HG02571 (cell line): ENCODE measurements around the gene RNF180.
"Not testable (repeated sequence)": the region's sequence is repeated elsewhere in the genome, so short reads cannot be mapped to it uniquely, and the experiment has no call there.

Experiments used
- ATAC-seq: cut with Tn5 transposase; IDR thresholded peaks from one replicate; pipeline ENCODE4 v1.9.1; 2021; ENCODE audit warnings: mild to moderate bottlenecking, moderate library complexity; ENCODE audit not compliant: unreplicated experiment

The RNF180 gene

DNA sequence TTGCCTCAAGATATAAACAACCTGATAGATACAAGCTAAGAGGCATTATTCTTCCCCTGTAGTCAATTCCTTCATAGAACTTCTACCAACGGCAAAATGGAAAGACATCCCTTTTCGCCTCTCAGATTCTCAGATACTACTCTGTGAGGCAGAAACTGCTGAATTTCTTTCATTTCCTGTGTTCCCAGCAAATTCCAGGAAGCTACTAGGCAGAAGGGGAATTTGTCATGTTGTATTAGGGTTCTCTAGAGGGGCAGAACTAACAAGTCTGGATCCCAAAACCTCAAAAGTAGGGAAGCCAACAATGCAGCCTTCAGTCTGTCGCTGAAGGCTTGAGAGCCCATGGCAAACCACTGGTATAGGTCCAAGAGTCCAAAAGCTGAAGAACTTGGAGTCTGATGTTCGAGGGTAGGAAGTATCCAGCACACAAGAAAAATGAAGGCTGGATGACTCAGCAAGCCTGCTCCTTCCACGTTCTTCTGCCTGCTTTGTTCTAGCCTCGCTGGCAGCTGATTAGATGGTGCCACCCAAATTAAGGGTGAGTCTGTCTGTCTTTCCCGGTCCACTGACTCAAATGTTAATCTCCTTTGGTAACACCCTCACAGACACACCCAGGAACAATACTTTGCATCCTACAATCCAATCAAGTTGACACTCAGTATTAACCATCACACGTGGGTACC, 15.2 kb downstream of the RNF180 start:
- ATAC-seq, result no peak

DNA sequence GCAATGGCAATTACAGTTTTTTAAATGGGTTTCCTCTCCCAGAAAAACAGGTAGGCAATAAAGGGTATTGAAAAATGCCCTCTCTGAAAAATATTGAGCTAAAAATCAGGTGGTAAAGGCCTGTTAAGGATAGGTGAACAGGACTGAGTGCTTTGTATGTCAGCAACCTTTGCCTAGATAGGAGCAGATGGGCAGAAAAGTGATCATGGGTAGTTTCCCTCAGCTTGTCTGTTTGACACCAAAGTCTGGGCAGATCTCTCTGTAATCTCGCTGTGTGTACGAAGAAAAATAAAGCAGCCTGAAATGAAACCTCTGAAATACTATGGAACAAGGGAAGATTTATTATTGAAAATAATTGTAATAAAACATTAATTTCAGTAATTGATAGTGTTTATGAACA, 15.8 kb downstream of the RNF180 start:
- ATAC-seq, result no peak

DNA sequence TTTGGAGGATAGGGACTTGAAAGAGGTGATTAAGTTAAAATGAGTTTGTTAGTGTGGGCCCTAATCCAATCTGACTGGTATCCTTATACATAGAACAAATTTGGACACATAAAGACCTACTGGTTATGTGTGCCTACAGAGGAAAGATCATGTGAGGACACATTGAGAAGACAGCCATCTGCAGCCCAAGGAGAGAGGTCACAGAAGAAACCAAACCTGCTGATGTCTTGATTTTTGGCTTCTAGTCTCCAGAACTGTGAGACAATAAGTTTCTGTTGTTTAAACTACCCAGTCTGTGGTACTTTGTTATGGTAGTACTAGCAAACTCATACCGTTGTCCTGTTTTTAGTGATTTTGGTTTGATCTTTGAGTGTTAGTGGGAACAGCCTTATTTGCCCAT, 18.3 kb downstream of the RNF180 start:
- no peak for ATAC-seq

DNA sequence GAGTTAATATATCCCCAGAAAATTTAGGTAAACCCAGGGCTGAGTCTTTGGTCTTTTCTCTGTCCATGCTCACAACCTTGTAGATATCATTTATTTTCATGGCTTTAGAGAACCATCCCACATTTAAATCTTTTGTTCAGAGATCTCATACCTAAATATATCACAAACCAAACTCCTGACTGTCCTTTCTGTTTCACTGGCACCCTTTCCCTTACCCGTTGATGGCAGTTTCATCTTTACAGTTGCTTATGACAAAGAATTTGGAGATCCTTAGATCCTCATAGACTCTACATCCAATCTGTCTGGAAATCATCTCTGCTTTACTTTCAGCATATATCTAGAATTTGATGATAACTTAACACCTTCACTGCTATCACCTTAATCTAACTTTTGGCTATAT, 19.2 kb downstream of the RNF180 start:
- no peak for ATAC-seq

DNA sequence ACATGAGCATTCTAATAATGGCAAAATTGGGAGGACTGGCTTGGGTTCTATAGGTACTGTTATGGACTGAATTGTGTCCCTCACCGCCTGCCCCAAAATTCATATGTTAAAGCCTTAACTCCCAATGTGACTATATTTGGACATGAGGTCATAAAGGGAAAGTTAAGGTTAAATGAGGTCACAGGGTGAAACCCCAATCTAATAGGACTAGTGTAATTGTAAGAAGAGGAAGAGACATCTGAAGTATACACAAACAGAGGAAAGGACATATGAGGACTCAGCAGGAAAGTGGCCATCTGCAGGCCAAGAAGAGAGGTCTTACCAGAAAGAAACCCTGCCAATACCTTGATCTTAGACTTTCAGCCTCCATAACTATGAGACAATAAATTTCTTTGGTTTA, 23.1 kb downstream of the RNF180 start:
- no peak for ATAC-seq

DNA sequence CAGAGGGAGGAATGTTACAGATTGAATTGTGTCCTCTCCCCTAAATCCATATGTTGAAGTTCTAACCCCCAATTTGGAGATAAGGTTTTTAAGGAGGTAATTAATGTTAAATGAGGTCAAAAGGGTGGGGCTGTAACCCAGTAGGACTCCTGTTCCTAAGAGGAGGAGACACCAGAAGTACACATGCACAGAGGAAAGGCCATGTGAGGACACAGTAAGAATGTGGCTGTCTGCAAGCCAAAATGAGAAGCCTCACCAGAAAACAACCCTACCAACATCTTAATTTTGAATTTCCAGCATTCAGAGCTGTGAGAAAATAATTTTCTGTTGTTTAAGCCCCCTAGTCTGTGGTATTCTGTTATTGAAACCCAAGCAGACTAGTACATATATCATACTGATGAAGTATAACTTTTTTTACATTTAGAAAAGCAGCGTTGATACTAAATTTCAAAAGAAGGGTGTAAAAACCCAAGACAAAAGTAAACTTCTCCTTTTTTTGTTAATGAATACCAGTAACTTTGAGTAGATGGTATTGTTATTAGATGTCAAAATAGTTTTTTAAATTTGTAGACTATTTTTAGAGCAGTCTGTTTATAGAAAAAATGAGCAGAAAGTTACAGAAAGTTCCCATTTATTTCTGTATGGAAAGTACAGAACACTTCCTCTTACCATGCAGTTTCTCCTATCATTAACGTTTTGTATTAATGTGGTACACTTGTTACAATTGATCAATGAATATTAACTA, 25.1 kb downstream of the RNF180 start:
- no peak for ATAC-seq

DNA sequence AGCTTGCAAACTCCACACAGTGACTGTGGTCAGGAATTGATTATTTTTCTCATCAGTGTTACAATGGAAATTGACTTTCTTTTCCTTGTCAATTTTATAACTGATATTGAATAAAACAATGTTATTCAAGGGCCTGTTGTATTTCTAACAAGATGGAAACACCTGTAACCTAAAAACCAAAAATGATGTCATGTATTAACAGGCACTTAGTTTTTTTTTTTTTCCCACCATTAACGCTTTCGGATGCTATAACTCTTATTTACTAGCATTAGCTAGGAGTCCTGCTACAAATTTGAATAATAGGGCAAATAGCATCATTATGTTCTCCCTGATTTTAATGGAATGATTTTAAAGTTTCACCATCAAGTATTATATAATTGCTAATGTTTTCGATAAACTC, 30.3 kb downstream of the RNF180 start:
- no peak for ATAC-seq

DNA sequence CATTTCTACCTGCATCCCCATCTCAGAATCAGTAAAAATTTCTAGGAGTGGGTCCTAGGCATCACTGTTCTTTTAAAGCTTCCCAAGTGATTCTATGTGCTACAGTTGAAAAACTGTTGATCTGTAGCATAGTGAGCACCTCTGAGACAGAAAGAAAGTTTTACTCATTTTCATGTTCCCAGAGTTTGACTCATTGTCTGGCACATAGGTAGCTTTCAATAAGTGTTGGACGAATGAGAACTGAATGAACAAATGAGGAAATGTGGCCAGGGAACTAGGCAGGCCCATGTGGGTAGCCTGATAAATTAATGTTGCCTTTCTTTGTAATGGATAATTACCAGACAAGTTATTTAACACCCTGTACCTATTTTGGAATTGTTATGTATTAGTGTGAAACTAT, 33.8 kb downstream of the RNF180 start:
- ATAC-seq, result no peak

DNA sequence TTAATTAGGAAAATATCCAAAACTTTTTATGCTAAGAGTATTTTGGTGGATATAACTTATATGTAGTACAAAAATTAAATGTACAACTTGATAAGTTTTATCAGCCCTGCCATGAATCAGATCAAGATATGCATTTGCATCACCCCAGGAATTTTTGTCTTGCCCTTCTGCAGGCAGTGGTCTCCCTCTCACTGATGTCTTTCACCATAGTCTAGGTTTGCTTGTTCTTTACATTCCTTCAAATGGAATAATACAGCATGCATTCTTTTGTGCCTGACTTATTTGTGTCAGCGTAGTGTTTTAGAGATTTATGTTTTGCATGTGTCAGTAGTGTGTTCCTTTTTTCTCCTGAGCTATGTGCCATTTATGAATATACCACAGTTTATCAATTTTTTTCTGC, 36.4 kb downstream of the RNF180 start:
- ATAC-seq, result no peak

DNA sequence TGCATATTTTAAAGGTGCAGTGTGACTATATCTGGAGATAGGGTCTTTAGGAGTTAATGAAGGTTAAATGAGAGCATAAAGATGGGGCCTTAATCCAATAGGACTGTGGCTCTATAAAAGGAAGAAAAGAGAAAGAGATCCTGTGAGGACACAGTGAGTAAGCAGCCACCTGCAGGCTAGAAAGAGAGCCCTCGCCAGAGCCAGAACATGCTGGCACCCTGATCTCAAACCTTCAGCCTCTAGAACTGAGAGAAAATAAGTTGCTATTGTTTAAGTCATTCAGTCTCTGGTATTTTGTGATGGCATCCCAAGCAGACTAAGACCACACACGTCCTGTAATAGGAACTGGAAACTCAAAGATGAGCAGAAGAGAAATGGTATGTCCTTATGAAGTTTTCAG, 41.0 kb downstream of the RNF180 start:
- ATAC-seq, result no peak

DNA sequence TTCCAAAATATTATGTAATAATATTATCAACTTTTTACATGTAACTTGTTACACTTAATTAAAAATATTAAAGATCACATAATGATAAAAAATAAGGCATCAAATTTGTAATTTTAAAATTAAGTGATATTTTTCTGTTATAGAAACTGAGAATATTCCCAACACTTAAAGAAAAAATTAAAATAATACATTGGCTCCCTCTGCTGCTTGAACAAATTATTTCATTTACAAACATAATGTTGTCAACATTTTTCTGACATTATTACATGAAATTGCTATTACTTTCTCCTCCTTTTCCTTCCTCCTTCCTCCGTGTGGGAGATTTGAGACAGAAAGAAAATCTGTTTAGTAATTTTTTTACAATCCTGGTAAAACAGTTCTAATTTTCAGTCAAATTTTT, 42.3 kb downstream of the RNF180 start:
- ATAC-seq, result no peak

DNA sequence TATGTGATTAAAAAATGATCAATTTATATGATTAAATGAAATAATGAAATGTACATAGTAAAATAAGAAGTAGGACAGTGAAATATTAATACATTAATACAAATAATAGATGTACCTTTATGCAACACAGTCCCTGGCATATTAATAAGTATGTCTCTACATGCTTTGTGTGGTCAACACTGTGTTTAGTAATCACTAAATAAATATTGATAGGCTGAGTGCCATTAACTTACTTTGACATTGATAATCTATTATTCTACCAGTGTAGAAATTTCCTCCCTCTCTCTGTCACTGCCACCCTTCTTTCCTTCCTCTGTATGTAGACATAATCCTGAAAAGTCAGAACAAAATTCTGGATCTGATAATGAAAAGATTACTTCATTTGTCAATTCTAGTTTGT, 43.7 kb downstream of the RNF180 start:
- no peak for ATAC-seq

DNA sequence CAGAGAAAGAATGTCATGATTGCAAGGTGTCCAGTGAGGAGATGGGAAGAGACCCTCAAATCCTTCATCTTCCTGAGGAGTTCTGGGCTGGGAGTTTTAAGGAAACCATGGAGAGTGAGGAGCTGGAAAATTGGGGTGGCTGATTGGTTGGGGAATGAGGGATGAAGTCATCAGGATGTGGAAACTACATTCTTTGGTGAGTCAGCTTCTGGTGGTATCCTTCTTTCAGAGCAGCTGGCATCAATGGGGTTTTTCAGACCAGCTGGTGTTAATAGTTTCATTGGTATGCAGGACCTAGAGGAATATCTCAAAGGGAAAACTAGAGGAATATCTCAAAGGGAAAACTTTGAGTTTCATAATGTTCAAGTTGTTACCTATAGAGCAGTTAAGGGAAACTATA, 45.2 kb downstream of the RNF180 start:
- no peak for ATAC-seq

DNA sequence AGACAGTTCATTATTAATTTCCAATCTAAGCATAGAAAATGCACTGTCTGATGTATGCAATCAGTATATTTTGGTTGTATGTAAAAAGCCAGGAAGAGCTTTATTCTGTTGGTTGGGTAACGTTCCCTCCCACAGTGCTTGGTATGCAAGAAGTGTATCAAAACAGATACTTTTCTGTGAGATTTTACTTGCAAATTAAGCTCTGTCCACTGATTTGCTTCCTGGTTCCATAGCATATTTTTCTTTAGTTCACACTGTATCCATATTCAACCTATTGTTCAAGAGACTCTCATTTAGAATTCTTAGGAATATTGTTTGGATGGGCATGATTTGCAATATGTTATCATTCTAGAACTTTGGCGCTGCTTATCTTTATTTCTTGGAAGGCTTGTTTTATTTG, 47.4 kb downstream of the RNF180 start:
- ATAC-seq, result no peak

DNA sequence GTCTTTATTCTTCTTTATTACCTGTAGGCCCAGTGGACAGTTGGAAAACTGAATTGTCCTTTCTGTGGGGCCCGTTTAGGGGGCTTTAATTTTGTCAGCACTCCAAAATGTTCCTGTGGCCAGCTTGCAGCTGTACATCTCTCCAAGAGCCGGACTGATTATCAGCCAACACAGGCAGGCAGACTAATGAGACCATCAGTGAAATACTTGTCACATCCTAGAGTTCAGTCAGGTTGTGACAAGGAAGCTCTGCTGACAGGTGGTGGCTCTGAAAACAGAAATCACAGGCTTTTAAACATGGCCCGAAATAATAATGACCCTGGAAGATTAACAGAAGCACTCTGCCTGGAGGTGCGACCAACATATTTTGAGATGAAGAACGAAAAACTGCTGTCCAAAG, 47.9 kb downstream of the RNF180 start:
- no peak for ATAC-seq

DNA sequence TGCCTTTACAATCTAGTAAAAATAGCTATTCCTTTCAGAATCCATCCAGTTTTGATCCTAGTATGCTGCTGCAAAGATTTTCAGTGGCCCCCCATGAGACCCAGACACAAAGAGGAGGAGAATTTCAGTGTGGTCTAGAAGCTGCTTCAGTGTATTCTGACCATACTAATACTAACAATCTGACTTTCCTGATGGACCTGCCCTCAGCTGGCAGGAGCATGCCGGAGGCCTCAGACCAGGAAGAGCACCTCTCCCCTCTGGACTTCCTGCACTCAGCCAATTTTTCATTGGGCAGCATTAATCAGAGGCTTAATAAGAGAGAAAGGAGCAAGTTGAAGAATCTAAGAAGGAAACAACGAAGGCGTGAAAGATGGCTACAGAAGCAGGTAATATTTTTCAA, 48.5 kb downstream of the RNF180 start:
- ATAC-seq, result no peak

DNA sequence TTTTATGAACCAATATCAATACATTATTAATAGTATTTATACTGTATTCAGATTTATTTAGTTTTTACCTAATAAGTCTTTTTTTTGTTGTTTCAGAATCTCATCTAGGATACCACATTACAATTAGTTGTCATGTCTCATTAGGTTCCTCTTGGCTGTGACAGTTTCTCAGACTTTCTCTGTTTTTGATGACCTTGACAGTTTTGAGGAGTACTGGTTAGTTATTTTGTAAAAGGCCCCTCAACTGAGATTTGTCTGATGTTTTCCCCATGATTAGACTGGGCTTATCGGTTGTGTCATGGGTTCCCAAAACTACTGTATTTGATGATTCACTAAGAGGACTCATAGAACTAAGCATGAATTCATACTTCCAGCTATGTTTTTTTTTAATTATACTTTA, 56.3 kb downstream of the RNF180 start:
- no peak for ATAC-seq

DNA sequence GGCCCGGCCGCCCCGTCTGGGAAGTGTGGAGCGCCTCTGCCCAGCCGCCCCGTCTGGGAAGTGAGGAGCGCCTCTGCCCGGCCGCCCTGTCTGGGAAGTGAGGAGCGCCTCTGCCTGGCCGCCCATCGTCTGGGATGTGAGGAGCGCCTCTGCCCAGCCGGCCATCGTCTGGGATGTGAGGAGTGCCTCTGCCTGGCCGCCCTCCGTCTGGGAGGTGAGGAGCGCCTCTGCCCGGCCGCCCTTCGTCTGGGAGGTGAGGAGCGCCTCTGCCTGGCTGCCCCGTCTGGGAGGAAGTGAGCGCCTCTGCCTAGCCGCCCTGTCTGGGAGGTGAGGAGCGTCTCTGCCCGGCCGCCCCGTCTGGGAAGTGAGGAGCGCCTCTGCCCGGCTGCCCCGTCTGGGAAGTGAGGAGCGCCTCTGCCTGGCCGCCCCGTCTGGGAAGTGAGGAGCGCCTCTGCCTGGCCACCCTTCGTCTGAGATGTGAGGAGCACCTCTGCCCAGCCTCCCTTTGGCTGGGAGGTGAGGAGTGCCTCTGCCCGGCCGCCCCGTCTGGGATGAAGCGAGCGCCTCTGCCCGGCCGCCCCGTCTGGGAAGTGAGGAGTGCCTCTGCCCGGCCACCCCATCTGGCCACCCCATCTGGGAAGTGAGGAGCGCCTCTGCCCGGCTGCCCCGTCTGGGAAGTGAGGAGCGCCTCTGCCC, 59.8 kb downstream of the RNF180 start:
- ATAC-seq, result not testable (repeated sequence)

DNA sequence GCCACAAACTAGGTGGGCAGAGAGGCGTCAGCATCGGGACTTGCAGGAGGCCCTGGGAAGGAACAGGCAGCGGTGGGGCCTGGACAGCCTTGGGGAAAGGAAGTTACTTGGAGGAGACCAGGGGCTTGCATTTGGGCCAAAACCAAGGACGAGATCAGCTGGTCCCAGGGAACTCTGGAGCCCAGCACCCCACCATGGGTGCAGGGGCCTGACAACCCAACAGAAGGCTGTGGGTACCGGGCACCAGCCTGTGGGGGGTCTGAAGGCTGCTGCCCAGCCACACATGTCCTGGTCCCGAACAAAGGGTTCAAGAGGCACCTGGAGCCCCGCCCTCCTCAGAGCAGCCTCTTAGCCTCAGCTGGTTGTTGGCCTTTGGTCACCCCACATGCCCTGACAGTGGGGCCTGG, 61.5 kb downstream of the RNF180 start:
- not testable (repeated sequence) for ATAC-seq

DNA sequence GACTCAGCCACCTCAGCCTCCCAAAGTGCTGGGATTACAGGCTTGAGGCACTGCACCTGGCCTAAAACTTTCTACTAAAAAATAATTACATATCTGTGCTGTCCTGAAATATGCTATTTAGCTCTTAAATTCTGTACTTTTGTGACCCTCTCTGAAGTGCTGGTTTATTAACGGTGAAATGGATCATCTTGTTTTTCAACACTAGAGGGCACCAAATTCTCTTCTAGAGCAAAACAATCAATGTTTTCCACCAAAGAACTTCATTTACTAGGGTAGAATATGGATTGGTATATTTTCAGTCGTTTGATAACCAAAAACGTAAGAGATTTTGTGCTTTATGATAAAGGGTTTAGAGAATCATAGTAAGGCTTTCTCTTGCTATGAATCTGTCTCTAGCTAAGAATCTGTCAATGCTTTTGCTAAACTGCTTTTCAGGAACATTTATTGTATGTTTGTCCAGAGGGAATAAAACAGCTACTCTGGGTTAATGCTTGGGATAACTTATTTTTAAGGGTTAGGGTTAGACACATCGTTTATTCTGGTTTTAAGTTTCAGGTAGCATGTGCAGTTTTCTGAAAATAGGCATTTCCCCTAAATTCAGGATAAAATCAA, 63.6 kb downstream of the RNF180 start:
- ATAC-seq, result no peak

DNA sequence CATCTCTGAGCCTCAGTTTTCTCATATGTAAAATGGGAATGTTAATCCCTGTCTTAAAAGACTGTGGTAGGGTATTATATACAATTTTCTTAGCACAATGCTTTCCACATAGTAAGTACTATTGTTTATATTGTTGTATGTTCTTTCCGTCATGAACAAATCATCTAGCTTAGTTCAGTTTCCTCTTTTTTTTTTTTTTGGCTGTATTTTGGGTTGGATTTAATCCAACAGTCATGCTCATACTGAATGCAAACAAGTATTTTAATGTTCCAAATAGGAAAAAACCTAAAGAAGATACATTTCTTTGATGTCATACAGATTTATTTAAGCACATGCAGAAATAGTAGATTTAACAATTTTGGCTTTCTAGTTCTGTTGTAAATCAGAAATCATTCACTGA, 95.1 kb downstream of the RNF180 start:
- no peak for ATAC-seq

DNA sequence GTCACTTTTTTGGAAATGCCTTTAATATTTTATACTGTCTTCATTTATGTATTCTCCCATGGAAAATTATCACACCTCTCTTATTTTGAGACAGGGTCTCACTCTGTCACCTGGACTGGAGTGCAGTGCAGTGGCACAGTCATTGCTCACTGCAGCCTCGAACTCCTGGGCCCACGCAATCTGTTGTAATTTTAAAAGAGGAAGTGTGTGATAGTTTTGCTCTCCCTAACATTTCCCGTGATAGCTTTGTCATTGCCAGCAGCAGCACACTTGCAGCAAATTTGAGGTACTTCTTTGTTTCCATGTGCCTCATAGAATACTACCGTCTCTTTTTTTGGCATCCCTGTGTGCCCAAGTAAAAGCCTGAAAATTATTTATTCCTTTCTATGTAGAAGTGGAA, 103.5 kb downstream of the RNF180 start:
- no peak for ATAC-seq
